Epithelial cell of esophagus (primary cell): ENCODE measurements around the gene TPCN1.

ENCODE experiments used
- DNase-seq: peaks from one replicate; pipeline ENCODE4 v3.0.0; 2010; ENCODE audit warnings: low read depth
- H3K4me3 ChIP-seq: 2 replicates; pipeline ENCODE4 v1.5.1; 2011; ENCODE audit warnings: mild to moderate bottlenecking, low read length, control low read depth
- CTCF ChIP-seq: IDR thresholded peaks from 2 replicates; pipeline ENCODE4 v1.5.1; 2011; ENCODE audit warnings: low read depth, mild to moderate bottlenecking, low read length, control low read depth, inconsistent platforms; ENCODE audit not compliant: insufficient read depth; ENCODE audit errors: missing control alignments

The TPCN1 gene

GRCh38 chr12:113196582-113196981 is 24.7 kb upstream of the TPCN1 start:
- no peak for DNase-seq
- no peak for TF ChIP-seq CTCF
- H3K4me3 ChIP-seq: no peak overlapping the region

- peak; percentile 74 for TF ChIP-seq CTCF
- no peak overlapping the region for H3K4me3 ChIP-seq
- peak; percentile 82 for DNase-seq
Measured at GRCh38 chr12:113196990-113197389, 24.3 kb upstream of the TPCN1 start.

GRCh38 chr12:113197518-113198077 is 23.7 kb upstream of the TPCN1 start:
- no peak for DNase-seq
- no peak overlapping the region for H3K4me3 ChIP-seq
- TF ChIP-seq CTCF: no peak

GRCh38 chr12:113198296-113198695 is 23.0 kb upstream of the TPCN1 start:
- DNase-seq: no peak
- TF ChIP-seq CTCF: no peak
- H3K4me3 ChIP-seq: no peak overlapping the region

GRCh38 chr12:113200021-113200797 is 21.1 kb upstream of the TPCN1 start:
- no peak for DNase-seq
- no peak for TF ChIP-seq CTCF
- H3K4me3 ChIP-seq: no peak overlapping the region

GRCh38 chr12:113201187-113202177 is 19.8 kb upstream of the TPCN1 start:
- DNase-seq: no peak
- TF ChIP-seq CTCF: no peak
- no peak overlapping the region for H3K4me3 ChIP-seq
